Breast epithelium (tissue), 3 donors: ENCODE data around the gene PROCR.

Source experiments
- POLR2A ChIP-seq: fragments of 450-650 bp; IDR thresholded peaks from one replicate; pipeline ENCODE4 v1.6.1; 2016; ENCODE audit warnings: antibody characterized with exemption, mild to moderate bottlenecking, moderate library complexity
- POLR2AphosphoS5 ChIP-seq, 3 donors: sonication (generic); formaldehyde crosslinking; IDR thresholded peaks; one replicate each; pipeline ENCODE4 v1.6.1; 2017; ENCODE audit warnings: antibody characterized with exemption in 3 of 3
- TF ChIP-seq, protein P1 (sequence below), 3 donors: fragments of 450-650 bp; IDR thresholded peaks; one replicate each; pipeline ENCODE4 v1.5.1; 2016 to 2017; ENCODE audit warnings: antibody characterized with exemption in 3 of 3, mild to moderate bottlenecking in 3 of 3, moderate library complexity in 3 of 3

DNA sequence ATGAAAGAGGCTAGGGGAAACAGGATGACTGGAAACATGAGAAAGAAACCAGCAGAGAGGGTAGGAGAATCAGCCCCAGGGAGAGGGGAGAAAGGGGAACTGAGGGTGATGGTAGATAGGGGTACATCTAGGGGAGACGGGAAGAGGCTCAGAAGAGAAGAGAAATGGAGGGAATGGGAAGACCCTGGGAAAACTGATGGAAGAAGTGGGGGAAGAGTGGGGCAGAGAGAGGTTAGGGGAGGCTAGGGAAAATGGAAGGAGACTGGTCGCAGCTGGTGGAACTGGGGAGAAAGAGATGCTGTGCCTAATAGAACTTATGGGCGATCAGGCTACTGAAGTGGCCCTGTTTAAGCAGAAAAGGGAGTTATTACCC, 548 bp downstream of the PROCR start:
- TF ChIP-seq, protein P1, sequence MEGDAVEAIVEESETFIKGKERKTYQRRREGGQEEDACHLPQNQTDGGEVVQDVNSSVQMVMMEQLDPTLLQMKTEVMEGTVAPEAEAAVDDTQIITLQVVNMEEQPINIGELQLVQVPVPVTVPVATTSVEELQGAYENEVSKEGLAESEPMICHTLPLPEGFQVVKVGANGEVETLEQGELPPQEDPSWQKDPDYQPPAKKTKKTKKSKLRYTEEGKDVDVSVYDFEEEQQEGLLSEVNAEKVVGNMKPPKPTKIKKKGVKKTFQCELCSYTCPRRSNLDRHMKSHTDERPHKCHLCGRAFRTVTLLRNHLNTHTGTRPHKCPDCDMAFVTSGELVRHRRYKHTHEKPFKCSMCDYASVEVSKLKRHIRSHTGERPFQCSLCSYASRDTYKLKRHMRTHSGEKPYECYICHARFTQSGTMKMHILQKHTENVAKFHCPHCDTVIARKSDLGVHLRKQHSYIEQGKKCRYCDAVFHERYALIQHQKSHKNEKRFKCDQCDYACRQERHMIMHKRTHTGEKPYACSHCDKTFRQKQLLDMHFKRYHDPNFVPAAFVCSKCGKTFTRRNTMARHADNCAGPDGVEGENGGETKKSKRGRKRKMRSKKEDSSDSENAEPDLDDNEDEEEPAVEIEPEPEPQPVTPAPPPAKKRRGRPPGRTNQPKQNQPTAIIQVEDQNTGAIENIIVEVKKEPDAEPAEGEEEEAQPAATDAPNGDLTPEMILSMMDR (IDR thresholded peaks at IDR 0.05), result no peak
- TF ChIP-seq POLR2A (no peak), POLR2AphosphoS5 (IDR thresholded peaks at IDR 0.05) (no peak)
